ENCODE measurements around the gene SRSF7. TPM values are rescaled to one million over a fixed set of nuclear protein-coding genes. Genes with fewer than 3 reads are reported as not detected.
"Not testable (repeated sequence)": the region's sequence is repeated elsewhere in the genome, so short reads cannot be mapped to it uniquely, and the experiment has no call there.

SRSF7 gene
- total and polyA plus RNA-seq, 8 donors: 57.9 to 163 (median 95.4) TPM

DNA sequence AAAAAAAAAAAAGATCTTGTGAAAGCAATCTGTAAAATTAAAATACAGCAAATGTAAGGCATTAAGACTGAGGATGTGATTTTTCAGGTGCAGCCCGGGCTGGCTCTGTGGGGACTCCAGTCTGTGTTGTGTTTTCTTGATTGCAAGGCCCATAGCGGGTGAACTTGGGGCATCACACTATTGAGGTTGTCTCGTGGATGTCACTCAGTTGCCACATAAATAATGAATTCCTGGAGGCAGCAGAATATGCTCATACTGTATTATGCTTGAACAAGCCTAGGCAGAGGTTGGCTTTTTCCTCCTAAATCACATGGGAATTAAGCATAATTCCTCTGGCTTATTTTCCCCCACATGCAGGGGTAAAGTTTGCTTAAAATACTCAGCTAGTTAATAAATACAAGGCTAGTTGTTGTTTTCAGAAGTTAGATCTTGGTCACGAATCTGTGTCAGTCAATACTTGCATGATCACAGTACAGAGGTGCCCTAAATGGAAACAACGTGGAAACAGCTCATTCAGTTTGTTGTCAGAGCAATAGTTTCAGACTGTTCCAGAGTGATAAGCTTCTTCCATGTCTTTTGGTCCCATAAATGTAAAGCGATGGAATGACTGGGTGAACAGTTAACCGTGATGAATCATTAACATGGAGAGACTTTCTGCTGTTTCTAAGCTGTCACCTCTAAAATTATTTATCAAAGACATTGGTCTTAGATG lies 43.2 kb upstream of the SRSF7 start:
- WGBS, 5 donors: 48 to 75% (median 63%) methylated on average over 7 of the region's 7 CpGs
- H3K27ac ChIP-seq: peak overlapping the region in 1 of 5 donors; percentile 15
- no peaks in the 10 kb centered on the region for H3K27me3 ChIP-seq
- peaks cover 0 to 9% (median 6%) of the 10 kb centered on the region in 4 donors for H3K4me1 ChIP-seq
- DNase-seq: no peak
- intact Hi-C loops (cut with DNase I; ENCODE audit: low total_unique reads): no loop called here
- H3K4me3 ChIP-seq: no peak overlapping the region
- H3K9me3 ChIP-seq: no peaks in the 10 kb centered on the region
- TF ChIP-seq POLR2AphosphoS5 (IDR thresholded peaks at IDR 0.05): no peak
- TF ChIP-seq POLR2A (IDR thresholded peaks at IDR 0.05): no peak
- TF ChIP-seq EP300 (IDR thresholded peaks at IDR 0.05): no peak
- TF ChIP-seq, protein P1, sequence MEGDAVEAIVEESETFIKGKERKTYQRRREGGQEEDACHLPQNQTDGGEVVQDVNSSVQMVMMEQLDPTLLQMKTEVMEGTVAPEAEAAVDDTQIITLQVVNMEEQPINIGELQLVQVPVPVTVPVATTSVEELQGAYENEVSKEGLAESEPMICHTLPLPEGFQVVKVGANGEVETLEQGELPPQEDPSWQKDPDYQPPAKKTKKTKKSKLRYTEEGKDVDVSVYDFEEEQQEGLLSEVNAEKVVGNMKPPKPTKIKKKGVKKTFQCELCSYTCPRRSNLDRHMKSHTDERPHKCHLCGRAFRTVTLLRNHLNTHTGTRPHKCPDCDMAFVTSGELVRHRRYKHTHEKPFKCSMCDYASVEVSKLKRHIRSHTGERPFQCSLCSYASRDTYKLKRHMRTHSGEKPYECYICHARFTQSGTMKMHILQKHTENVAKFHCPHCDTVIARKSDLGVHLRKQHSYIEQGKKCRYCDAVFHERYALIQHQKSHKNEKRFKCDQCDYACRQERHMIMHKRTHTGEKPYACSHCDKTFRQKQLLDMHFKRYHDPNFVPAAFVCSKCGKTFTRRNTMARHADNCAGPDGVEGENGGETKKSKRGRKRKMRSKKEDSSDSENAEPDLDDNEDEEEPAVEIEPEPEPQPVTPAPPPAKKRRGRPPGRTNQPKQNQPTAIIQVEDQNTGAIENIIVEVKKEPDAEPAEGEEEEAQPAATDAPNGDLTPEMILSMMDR (IDR thresholded peaks at IDR 0.05): no peak
- H3K36me3 ChIP-seq: peaks cover 3 to 23% (median 18%) of the 10 kb centered on the region in 4 donors

DNA sequence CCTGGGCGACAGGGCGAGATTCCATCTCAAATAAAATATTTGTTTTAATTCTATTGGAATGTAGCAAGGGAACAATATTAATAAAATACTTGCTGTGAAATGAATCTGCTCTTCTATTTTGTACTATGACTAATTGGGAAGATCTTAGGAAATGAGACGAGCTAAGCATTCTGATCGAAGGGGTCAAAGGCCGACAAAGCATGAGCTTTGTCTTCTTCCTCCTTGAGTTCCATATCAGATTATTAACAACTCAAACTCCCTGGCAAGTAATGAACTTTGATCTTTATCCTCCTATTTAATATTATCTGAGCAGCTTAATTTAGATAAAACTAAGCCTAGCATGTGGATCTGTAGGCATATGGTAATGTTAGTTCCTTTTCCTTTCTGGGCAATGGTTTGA lies 42.4 kb upstream of the SRSF7 start:
- peaks cover 0 to 9% (median 6%) of the 10 kb centered on the region in 4 donors for H3K4me1 ChIP-seq
- no peak for TF ChIP-seq POLR2A (IDR thresholded peaks at IDR 0.05)
- no peak for TF ChIP-seq EP300 (IDR thresholded peaks at IDR 0.05)
- no peak for TF ChIP-seq POLR2AphosphoS5 (IDR thresholded peaks at IDR 0.05)
- TF ChIP-seq, protein P1 (IDR thresholded peaks at IDR 0.05): no peak
- no peak overlapping the region for H3K4me3 ChIP-seq
- WGBS, 5 donors: 38 to 61% (median 51%) methylated on average over 5 of the region's 5 CpGs
- intact Hi-C loops (cut with DNase I; ENCODE audit: low total_unique reads): no loop called here
- peaks cover 3 to 16% (median 13%) of the 10 kb centered on the region in 4 donors for H3K36me3 ChIP-seq
- DNase-seq: no peak
- H3K9me3 ChIP-seq: no peaks in the 10 kb centered on the region
- H3K27me3 ChIP-seq: no peaks in the 10 kb centered on the region
- peak overlapping the region in 1 of 5 donors; percentile 15 for H3K27ac ChIP-seq

DNA sequence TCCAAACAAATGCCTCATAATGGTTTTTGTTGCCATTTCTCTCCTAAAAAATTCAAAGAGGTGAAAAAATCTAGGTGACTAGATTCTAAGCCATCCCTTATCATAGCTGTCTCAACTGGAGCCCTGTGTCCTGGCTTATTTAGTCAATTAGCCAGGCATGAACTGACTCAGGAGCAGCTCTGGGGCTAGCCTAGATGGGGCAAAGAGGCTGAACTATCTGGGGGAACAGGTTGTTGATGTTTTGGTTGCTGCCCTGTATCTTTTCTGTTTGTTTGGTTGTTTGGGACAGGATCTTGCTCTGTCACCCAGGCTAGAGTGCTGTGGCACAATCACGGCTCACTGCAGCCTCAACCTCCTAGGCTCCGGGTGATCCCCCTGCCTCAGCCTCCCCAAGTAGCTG lies 41.6 kb upstream of the SRSF7 start:
- 43 to 50% (median 50%) methylated on average over 2 of the region's 2 CpGs for WGBS, 5 donors
- TF ChIP-seq POLR2A (IDR thresholded peaks at IDR 0.05): no peak
- TF ChIP-seq, protein P1 (IDR thresholded peaks at IDR 0.05): no peak
- TF ChIP-seq EP300 (IDR thresholded peaks at IDR 0.05): no peak
- no peak for TF ChIP-seq POLR2AphosphoS5 (IDR thresholded peaks at IDR 0.05)
- peaks cover 0 to 9% (median 5%) of the 10 kb centered on the region in 4 donors for H3K36me3 ChIP-seq
- H3K4me3 ChIP-seq: no peak overlapping the region
- no peaks in the 10 kb centered on the region for H3K27me3 ChIP-seq
- H3K27ac ChIP-seq: no peak overlapping the region
- peaks cover 0 to 9% (median 6%) of the 10 kb centered on the region in 4 donors for H3K4me1 ChIP-seq
- DNase-seq: no peak
- no peaks in the 10 kb centered on the region for H3K9me3 ChIP-seq
- intact Hi-C loops (cut with DNase I; ENCODE audit: low total_unique reads): no loop called here

DNA sequence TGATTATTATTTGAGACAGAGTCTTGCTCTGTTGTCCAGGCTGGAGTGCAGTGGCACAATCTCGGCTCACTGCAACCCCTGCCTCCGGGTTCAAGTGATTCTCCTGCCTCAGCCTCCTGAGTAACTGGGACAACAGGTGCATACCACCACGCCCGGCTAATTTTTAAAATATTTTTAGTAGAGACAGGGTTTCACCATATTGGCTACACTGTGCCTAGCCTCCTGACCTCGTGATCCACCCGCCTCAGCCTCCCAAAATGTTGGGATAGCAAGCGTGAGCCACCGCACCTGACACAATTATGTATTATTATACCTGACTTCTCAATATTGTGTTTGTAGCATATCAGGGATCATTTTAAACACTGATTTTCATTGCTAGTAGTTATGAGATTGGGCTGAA lies 41.2 kb upstream of the SRSF7 start:
- 92 to 98% (median 94%) methylated on average over 8 of the region's 8 CpGs for WGBS, 5 donors
- H3K27ac ChIP-seq; H3K36me3 ChIP-seq; H3K4me1 ChIP-seq; H3K27me3 ChIP-seq; H3K4me3 ChIP-seq; intact Hi-C loops (cut with DNase I; ENCODE audit: low total_unique reads); DNase-seq; H3K9me3 ChIP-seq: not testable (repeated sequence)

DNA sequence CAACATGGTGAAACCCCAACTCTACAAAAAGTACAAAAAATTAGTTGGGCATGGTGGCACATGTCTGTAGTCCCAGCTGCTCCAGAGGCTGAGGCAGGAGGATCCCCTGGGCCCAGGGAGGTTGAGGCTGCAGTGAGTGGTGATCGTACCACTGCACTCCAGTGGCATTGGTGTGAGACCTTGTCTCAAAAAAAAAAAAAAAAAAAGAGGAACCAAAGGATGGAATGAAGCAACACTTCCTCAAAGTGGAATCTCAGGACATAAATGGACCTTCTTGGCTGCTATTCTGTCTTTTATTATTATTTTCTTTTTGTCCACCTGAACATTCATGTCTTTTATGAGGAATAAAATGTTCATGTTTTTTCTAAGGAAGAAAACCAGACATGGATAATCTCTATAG lies 40.6 kb upstream of the SRSF7 start:
- Histone ChIP-seq H3K4me1 (peaks cover 0 to 9% (median 6%) of the 10 kb centered on the region in 4 donors), H3K27me3 (no peaks in the 10 kb centered on the region), H3K27ac (no peak overlapping the region), H3K4me3 (no peak overlapping the region), H3K9me3 (no peaks in the 10 kb centered on the region), H3K36me3 (no peaks in the 10 kb centered on the region)
- no peak for DNase-seq
- intact Hi-C loops (cut with DNase I; ENCODE audit: low total_unique reads): no loop called here
- WGBS, 5 donors: 72 to 95% (median 89%) methylated on average over 1 of the region's 1 CpG
- TF ChIP-seq EP300 (IDR thresholded peaks at IDR 0.05) (no peak), POLR2A (IDR thresholded peaks at IDR 0.05) (no peak), POLR2AphosphoS5 (IDR thresholded peaks at IDR 0.05) (no peak)
- TF ChIP-seq, protein P1 (IDR thresholded peaks at IDR 0.05): no peak
